HG03520 (cell line): ENCODE measurements around the gene RBM14.
"Not testable (repeated sequence)": the region's sequence is repeated elsewhere in the genome, so short reads cannot be mapped to it uniquely, and the experiment has no call there.

Experiments
- ATAC-seq: cut with Tn5 transposase; IDR thresholded peaks from one replicate; pipeline ENCODE4 v1.9.1; 2021; ENCODE audit warnings: mild to moderate bottlenecking, moderate library complexity; ENCODE audit not compliant: unreplicated experiment

RBM14 gene

GRCh38 chr11:66631883-66632282, 15.5 kb downstream of the RBM14 start:
- no peak for ATAC-seq

- no peak for ATAC-seq
Measured at GRCh38 chr11:66632952-66633351, 16.5 kb downstream of the RBM14 start.

GRCh38 chr11:66636411-66636810, 20.0 kb downstream of the RBM14 start:
- no peak for ATAC-seq

- no peak for ATAC-seq
Measured at GRCh38 chr11:66637557-66638176, 21.2 kb downstream of the RBM14 start.

GRCh38 chr11:66638177-66639065, 22.0 kb downstream of the RBM14 start, which contains the start of gene RBM4:
Gene RBM4, plus strand, starts transcription at chr11:66638703. Its CDS starts 1,009 bp downstream, at chr11:66639712.
- ATAC-seq: peak; percentile 94

- no peak for ATAC-seq
Measured at GRCh38 chr11:66639066-66639813, 22.8 kb downstream of the RBM14 start.

- not testable (repeated sequence) for ATAC-seq
Measured at GRCh38 chr11:66639814-66640340, 23.4 kb downstream of the RBM14 start.

GRCh38 chr11:66641834-66642233, 25.4 kb downstream of the RBM14 start:
- no peak for ATAC-seq

GRCh38 chr11:66643745-66644437, 27.5 kb downstream of the RBM14 start:
- ATAC-seq: no peak

- no peak for ATAC-seq
Measured at GRCh38 chr11:66646828-66647227, 30.4 kb downstream of the RBM14 start.

- no peak for ATAC-seq
Measured at GRCh38 chr11:66649903-66650302, 33.5 kb downstream of the RBM14 start.

- ATAC-seq: no peak
Measured at GRCh38 chr11:66651016-66651415, 34.6 kb downstream of the RBM14 start.

GRCh38 chr11:66652651-66653050, 36.2 kb downstream of the RBM14 start:
- no peak for ATAC-seq

- ATAC-seq: no peak
Measured at GRCh38 chr11:66653123-66653522, 36.7 kb downstream of the RBM14 start.

GRCh38 chr11:66659763-66660162, 43.3 kb downstream of the RBM14 start:
- no peak for ATAC-seq

- no peak for ATAC-seq
Measured at GRCh38 chr11:66663741-66664296, 47.4 kb downstream of the RBM14 start.

GRCh38 chr11:66665369-66665768, 48.9 kb downstream of the RBM14 start:
- ATAC-seq: no peak

- ATAC-seq: no peak
Measured at GRCh38 chr11:66670816-66671215, 54.4 kb downstream of the RBM14 start.

- ATAC-seq: no peak
Measured at GRCh38 chr11:66674964-66675602, 58.7 kb downstream of the RBM14 start.
